H1 (cell line): ENCODE results near the gene U2SURP. TPM values are rescaled to one million over a fixed set of nuclear protein-coding genes. Genes with fewer than 3 reads are reported as not detected.

ENCODE experiments used
- BRCA1 ChIP-seq: IDR thresholded peaks from 2 replicates; pipeline ENCODE4 v1.6.1; 2012; ENCODE audit warnings: low read depth, low read length, improper control_type of control experiment
- CHD2 ChIP-seq: IDR thresholded peaks from 2 replicates; pipeline ENCODE4 v1.6.1; 2012; ENCODE audit warnings: low read length, improper control_type of control experiment
- SAP30 ChIP-seq: fragments of 300-600 bp; sonication (generic); IDR thresholded peaks from 2 replicates; pipeline ENCODE4 v1.7.1; 2012; ENCODE audit warnings: low read length, moderate library complexity, mild to moderate bottlenecking, inconsistent platforms; ENCODE audit not compliant: insufficient read depth, insufficient replicate concordance
- polyA plus RNA-seq, 7 experiments: library from polyadenylated mRNA; depleted of rRNA in 3 of 7; stranded (reverse) in 5 of 7; unstranded in 2 of 7; fragments of >200 nt in 5 of 7; fragments of 200-250 nt in 2 of 7; gene quantifications; 1 replicate in 5 of 7; 2 replicates in 1 of 7; 4 replicates in 1 of 7; pipeline versions ENCODE4 v1.2.1 to v1.2.3, GENCODE V29; 2011 to 2013; ENCODE audit warnings: missing spikeins in 2 of 7, mixed read lengths in 2 of 7
- total RNA-seq: library from RNA; stranded (reverse); fragmentation: NEBNext Ultra II Directional; extraction: Animal tissue kit (Norgen Biotek cat#: 25700); gene quantifications from 2 replicates; pipeline ENCODE4 v1.2.1, GENCODE V29; 2021

The U2SURP gene
- total and polyA plus RNA-seq, 2 of the 8 experiments (the other 6 are each of a cell fraction or from before 2014, with no cell fraction given) = 22.2 to 167 TPM

DNA sequence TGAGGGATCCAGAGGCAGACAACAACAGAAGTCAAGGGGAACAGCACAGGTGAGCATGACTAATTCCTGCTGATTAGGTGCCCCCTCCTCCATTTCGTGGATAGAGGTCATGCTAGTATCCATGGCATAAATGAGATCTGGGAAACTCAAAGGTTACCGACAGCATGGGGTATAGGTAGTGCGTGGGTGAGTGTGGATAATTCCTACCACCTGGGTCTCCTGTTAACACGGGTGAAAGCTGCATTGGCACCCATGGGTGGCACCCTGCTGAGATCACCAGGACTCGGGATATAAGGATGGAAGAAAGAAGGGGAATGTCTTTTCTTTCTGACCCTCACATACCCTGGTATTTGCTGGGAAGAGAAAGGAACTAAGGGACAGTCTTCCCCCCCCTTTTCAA is 103.8 kb downstream of the U2SURP start (continued):
- no peak for TF ChIP-seq SAP30
- TF ChIP-seq BRCA1 = no peak
- no peak for TF ChIP-seq CHD2
